GM23338 (cell line): Measurements from ENCODE around the gene ABHD16A.

Experiments used
- CREB1 ChIP-seq: fragments of 250-450 bp; sonication (Bioruptor Pico); IDR thresholded peaks from 2 replicates; pipeline ENCODE4 v1.5.0; 2020; ENCODE audit warnings: low read depth, mild to moderate bottlenecking, moderate library complexity
- CTCF ChIP-seq, 2 experiments: fragments of 200-600 bp in 1 of 2; sonication (generic) in 1 of 2; conservative IDR thresholded peaks; 2 replicates each; pipeline versions ENCODE4 v1.5.1 to v1.6.1; 2016 to 2017; ENCODE audit warnings: antibody characterized with exemption in 2 of 2, low read depth in 2 of 2, mild to moderate bottlenecking in 2 of 2, moderate library complexity in 1 of 2
- EZH2 ChIP-seq: fragments of 200-600 bp; sonication (generic); IDR thresholded peaks from one replicate; pipeline ENCODE4 v1.8.0; 2017; ENCODE audit warnings: antibody characterized with exemption, mild to moderate bottlenecking, low read depth; ENCODE audit not compliant: unreplicated experiment
- EZH2phosphoT487 ChIP-seq: fragments of 200-600 bp; sonication (generic); IDR thresholded peaks from one replicate; pipeline ENCODE4 v1.8.1; 2018; ENCODE audit warnings: antibody characterized with exemption; ENCODE audit not compliant: unreplicated experiment
- JUNB ChIP-seq: IDR thresholded peaks from one replicate; pipeline ENCODE4 v1.6.1; 2016; ENCODE audit warnings: antibody characterized with exemption; ENCODE audit not compliant: unreplicated experiment
- NANOG ChIP-seq: IDR thresholded peaks from 2 replicates; pipeline ENCODE4 v1.6.1; 2016; ENCODE audit warnings: antibody characterized with exemption, borderline replicate concordance
- POLR2AphosphoS5 ChIP-seq: IDR thresholded peaks from 2 replicates; pipeline ENCODE4 v1.6.1; 2016; ENCODE audit warnings: antibody characterized with exemption, low read depth
- REST ChIP-seq: IDR thresholded peaks from one replicate; pipeline ENCODE4 v1.6.1; 2018; ENCODE audit warnings: antibody characterized with exemption; ENCODE audit not compliant: unreplicated experiment
- ZNF114 ChIP-seq: fragments of 250-450 bp; sonication (Bioruptor Pico); IDR thresholded peaks from 2 replicates; pipeline ENCODE4 v1.5.0; 2020; ENCODE audit warnings: mild to moderate bottlenecking, moderate library complexity

GRCh38 chr6:31720196-31720770, 17.2 kb upstream of the ABHD16A start:
- TF ChIP-seq CTCF (conservative IDR thresholded peaks at IDR 0.05; ENCODE audit: low read depth in 2 of 2) = no peak
- no peak for TF ChIP-seq EZH2
- no peak for TF ChIP-seq EZH2phosphoT487
- no peak for TF ChIP-seq REST
- TF ChIP-seq POLR2AphosphoS5 = no peak
- no peak for TF ChIP-seq CREB1
- no peak for TF ChIP-seq ZNF114 (CRISPR knock-in tag)
- TF ChIP-seq JUNB = no peak
- no peak for TF ChIP-seq NANOG
